GM15510 (cell line): ENCODE results near the gene TREM1.

Experiments used
- POLR2A ChIP-seq: IDR thresholded peaks from 3 replicates; pipeline ENCODE4 v1.6.1; 2011; ENCODE audit warnings: borderline replicate concordance; ENCODE audit not compliant: insufficient read length; ENCODE audit errors: extremely low read depth

TREM1 gene

GRCh38 chr6:41286544-41287346 is at the start of gene TREM1:
TSS of gene TREM1 (minus strand) at chr6:41286682. CDS start at chr6:41286655, 27 bp downstream.
- TF ChIP-seq POLR2A = no peak

- no peak for TF ChIP-seq POLR2A
These were observed 49.5 kb upstream of the TREM1 start for GRCh38 chr6:41335943-41336342.

DNA sequence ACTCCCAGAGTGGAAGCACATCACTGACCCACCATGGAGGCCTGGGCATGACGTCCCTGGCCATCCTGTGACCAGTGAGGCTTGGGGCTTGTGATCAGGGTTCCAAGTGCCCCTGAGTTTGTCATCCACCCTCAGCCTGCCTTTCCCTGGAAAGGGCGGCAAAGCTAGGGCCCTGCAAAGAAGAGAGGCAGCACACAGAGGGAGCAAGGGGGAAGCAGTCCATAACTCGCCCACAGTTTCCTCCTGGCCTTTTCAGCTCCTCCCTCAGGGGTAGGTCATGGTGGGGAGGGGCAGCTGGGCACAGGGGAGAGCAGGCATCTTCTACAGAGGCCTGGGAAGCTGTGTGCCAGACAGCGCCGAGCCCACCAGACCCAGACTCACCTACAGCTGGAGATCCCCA is 48.8 kb upstream of the TREM1 start, which contains the start of gene NCR2:
NCR2 (plus strand) TSS at position 313 of the 400 bp plus-strand sequence. CDS start 269 bp downstream, outside the sequence.
- TF ChIP-seq POLR2A = no peak

- no peak for TF ChIP-seq POLR2A
These were observed 48.1 kb upstream of the TREM1 start for GRCh38 chr6:41334482-41335040.

GRCh38 chr6:41332842-41333736 is 46.6 kb upstream of the TREM1 start:
- no peak for TF ChIP-seq POLR2A

- no peak for TF ChIP-seq POLR2A
These were observed 45.8 kb upstream of the TREM1 start for GRCh38 chr6:41332241-41332640.

DNA sequence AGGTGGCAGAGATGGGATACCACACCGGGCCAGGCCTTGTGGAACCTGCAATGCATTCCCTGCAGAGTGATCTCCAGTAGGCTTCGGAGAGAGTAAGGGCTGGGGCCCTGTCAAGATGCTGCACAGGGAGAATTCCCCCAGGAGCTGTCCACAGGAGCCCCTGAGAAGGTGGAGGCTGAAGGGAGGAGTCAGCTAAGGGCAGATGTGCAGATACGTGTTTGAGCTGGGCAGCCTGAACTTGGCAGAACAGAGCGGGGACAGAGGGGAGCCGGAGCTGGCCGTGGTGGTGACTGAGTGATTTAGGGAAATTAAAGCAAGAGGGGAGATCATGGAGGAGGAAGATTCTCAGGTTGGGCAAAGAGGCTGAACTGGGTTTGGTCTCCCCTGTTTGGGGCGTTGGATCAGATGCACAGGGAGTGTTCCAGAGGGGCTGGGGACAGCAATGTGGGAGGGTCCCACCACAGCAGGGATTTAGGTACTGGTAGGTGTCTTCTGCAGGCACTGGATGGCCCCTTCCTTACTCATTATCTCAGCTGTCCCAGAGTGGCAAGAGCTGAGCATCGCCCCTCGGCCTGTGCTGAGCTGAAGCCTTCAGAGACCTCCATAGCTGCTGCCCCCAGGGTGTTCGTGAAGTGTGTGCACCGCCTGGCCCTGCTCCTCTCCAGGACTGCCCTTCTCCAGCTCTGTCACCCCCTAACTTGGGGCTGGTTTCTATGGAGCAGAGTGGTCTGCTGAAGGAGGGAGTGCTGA is 45.1 kb upstream of the TREM1 start:
- TF ChIP-seq POLR2A = no peak

DNA sequence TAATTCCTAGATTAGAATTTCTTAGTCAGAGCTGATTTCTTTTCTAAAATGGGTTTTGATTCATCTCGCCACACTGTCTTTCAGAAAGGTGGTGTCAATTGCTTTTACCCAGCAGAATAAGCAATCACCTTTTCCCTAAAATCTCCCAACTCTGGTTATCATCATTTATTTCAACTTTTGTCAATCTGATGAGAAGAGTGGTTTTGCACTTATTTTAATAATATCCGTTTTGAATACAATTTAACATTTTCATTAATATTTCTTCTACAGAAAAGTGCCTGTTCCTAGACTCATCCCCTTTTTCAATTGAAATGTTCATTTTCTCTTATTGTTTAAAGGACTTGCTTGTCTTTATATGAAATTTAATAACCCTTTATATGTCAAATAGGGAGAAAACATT is 40.7 kb upstream of the TREM1 start:
- TF ChIP-seq POLR2A = no peak

DNA sequence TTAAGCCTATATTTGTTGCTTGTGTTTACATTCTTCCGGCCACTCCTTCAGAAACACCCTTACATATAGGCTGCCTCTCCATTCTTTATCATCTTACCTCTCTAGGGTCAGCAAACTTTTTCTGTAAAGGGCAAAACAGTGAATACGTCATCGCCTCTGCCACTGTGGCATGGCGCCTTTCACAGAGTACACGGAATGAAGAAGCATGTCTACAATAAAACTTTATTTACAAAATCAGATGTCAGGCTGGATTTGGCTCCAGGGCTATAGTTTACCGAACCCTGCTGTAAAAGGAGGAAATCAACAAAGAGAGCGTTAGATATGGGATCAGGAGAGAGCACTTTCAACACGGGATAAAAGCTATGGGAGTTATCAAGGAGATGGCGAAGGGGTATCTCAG is 39.6 kb upstream of the TREM1 start:
- no peak for TF ChIP-seq POLR2A

DNA sequence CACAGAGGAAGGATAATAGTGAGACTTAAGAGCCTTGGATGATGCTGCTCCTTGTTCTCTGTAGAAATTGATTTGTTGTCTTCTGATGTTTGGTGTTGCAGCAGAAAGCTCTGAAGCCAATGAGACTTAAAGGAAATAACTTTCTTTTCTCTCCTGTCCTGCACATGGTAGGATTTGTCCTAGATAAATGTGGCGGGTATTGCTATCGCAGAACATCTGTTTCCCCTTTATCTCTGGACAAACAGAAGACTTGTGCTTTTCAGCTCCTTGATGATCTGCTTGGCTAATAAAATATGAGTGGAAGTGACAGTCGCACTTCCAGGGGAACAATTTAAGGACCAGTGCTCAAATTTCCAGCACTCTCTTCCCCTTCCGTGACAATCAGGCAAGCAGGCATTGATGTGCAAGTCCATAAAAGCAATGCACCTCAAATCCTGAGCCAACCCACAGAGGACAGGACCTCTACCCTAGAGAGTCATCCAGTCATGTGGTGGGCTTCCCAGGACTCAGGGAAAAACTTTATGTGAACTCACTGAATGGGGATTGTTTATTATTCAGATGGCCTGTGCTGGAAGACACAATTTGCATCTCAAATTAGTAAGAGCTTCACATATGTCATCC is 39.1 kb upstream of the TREM1 start:
- no peak for TF ChIP-seq POLR2A

- no peak for TF ChIP-seq POLR2A
These were observed 34.7 kb upstream of the TREM1 start for GRCh38 chr6:41321183-41321582.

- TF ChIP-seq POLR2A = peak; percentile 40
These were observed 32.4 kb upstream of the TREM1 start for GRCh38 chr6:41318654-41319565.

DNA sequence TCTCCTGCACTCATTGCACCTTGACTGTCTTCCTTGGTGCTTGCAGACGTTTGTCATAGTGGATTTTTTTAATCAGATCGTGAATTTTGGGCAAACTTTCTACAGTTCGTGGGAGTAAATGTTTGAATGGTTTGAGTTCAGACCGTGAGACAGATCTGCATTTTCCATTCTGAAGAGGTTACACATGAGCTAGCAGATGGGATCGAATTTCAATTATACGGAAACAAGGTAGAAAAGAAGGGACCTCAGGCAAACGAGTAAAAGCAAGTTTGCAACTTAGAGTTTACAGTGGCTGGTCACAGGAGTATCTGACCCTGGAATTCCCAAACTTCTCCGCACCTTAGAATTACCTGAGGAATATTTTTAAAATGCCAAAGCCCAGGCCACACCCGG is 31.8 kb upstream of the TREM1 start:
- no peak for TF ChIP-seq POLR2A

GRCh38 chr6:41315943-41316620 is 29.6 kb upstream of the TREM1 start:
- TF ChIP-seq POLR2A = no peak
